Right kidney (tissue), 1 donor: ENCODE data around the gene EPC1.
"Not testable (repeated sequence)": the region's sequence is repeated elsewhere in the genome, so short reads cannot be mapped to it uniquely, and the experiment has no call there.

ENCODE experiments used
- DNase-seq: peaks from one replicate; pipeline ENCODE4 v3.0.0-alpha.2; 2016

EPC1 gene

DNA sequence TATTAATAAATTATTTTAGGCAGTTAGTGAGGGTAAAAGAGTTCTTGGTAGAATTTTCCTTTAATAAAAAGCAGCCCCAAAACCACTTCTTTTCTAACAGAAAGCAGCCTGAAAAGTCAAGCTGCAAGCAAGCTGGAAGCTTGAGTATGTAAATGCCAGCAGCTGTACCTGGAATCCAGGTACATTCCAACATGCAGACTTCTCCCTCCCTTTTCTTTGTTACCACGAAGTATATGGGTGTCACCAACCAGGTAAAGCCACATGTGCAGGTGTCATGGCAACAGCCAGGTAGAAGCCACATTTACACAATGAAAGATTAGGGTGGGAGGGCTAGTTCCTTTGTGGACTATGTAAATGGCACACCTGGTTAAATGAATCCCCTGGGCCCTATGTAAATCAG, 114.6 kb downstream of the EPC1 start:
- DNase-seq: no peak

GRCh38 chr10:32229788-32230187, 117.2 kb downstream of the EPC1 start:
- not testable (repeated sequence) for DNase-seq

DNA sequence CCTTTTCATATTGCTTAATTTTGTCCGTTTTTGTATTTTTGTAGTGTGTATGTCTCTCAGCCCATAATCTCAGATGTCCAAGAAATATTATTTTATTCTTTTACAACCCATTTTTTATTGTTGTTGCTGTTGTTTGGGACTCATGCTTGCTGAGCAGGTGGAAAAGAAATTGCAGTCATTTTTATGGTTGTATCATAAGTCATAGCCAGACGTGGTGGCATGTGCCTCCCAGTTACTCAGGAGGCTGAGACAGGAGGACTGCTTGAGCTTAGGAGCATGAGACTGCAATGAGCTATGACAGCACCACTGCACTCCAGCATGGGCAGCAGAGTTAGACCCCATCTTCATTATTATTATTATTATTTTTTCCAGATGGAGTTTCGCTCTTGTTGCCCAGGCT, 117.8 kb downstream of the EPC1 start:
- no peak for DNase-seq

- no peak for DNase-seq
These were observed 119.2 kb downstream of the EPC1 start for GRCh38 chr10:32227802-32228201.

- no peak for DNase-seq
These were observed 120.3 kb downstream of the EPC1 start for GRCh38 chr10:32226624-32227023.

DNA sequence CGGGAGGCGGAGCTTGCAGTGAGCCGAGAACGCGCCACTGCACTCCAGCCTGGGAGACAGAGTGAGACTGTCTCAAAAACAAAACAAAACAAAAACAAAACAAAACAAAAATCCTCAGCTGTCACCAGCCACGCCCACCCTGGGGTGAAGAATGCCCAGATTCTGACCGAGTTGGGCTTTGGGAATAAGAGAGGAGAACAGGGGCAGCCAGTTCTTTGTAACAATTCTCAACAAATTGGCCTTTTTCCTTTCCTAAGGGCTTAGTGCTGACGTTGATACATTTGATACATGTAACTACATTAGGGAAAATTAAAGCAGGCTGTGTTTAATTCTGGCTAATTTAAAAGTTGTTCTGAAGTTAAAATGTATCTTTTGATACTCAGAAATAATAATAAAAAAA, 121.0 kb downstream of the EPC1 start:
- DNase-seq: no peak

- DNase-seq: not testable (repeated sequence)
These were observed 124.6 kb downstream of the EPC1 start for GRCh38 chr10:32222376-32222775.

DNA sequence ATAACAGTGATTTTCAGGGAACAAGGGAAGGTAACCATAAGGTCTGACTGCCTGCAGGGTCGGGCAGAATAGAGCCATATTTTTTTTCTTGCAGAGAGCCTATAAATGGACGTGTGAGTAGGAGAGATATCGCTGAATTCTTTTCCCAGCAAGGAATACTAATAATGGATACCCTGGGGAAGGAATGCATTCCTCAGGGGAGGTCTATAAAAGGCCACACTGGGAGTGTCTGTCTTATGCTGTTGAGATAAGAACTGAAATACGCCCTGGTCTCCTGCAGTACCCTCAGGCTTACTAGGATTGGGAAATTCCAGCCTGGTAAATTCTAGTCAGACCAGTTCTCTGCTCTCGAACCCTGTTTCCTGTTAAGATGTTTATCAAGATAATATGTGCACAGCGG, 127.8 kb downstream of the EPC1 start:
- DNase-seq: not testable (repeated sequence)

DNA sequence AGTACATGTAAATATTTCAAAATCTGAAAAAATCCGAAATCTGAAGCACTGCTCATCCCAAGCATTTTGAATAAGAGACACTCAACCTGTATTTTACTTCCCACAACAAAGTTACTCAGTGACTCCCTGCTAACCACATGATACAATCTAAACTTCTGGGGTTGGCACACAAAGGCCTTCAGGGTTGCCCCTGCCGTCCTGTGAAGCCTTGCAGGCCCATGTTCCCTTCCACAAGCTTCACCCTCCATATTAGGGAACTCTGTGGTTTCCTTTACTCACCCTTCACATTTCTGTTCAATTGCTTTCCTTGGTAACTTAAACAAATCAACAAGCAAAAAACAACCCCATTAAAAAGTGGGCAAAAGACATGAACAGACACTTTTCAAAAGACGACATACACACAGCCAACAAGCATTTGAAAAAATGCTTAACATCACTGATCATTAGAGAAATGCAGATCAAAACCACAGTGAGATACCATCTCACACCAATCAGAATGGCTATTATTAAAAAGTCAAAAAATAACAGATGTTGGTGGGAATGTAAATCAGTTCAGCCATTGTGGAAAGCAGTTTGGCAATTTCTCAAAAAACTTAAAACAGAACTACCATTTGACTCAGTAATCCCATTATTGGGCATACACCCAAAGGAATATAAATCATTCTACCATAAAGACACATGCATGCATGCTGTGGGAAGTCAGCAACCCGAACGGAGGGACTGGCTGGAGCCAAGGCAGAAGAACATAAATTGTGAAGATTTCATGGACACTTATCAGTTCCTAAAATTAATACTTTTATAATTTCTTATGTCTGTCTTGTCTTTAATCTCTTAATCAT, 128.5 kb downstream of the EPC1 start:
- DNase-seq: not testable (repeated sequence)
